Suprapubic skin (tissue), 4 donors: ENCODE measurements around the gene MRPS35.

Experiments used
- CTCF ChIP-seq, 2 donors: fragments of 200-600 bp in 1 of 2; fragments of 450-650 bp in 1 of 2; sonication (generic) in 1 of 2; IDR thresholded peaks; one replicate each; pipeline ENCODE4 v1.5.1; 2016 to 2019; ENCODE audit warnings: antibody characterized with exemption in 2 of 2, mild to moderate bottlenecking in 1 of 2, moderate library complexity in 1 of 2
- POLR2A ChIP-seq, 2 donors: fragments of 450-650 bp; IDR thresholded peaks; one replicate each; pipeline ENCODE4 v1.6.1; 2017; ENCODE audit warnings: antibody characterized with exemption in 2 of 2, mild to moderate bottlenecking in 2 of 2, moderate library complexity in 2 of 2
- POLR2AphosphoS5 ChIP-seq, 3 donors: sonication (generic); formaldehyde crosslinking; IDR thresholded peaks; one replicate each; pipeline ENCODE4 v1.6.1; 2017; ENCODE audit warnings: antibody characterized with exemption in 3 of 3

GRCh38 chr12:27693403-27693802 lies 17.2 kb upstream of the MRPS35 start:
- TF ChIP-seq CTCF (IDR thresholded peaks at IDR 0.05) (no peak), POLR2A (IDR thresholded peaks at IDR 0.05) (no peak), POLR2AphosphoS5 (IDR thresholded peaks at IDR 0.05) (no peak)
